ENCODE data around the gene RBL2. TPM values are rescaled to one million over a fixed set of nuclear protein-coding genes. Genes with fewer than 3 reads are reported as not detected.

The RBL2 gene
- total RNA-seq, 1 experiment from 2014 or later = 38.4 TPM

DNA sequence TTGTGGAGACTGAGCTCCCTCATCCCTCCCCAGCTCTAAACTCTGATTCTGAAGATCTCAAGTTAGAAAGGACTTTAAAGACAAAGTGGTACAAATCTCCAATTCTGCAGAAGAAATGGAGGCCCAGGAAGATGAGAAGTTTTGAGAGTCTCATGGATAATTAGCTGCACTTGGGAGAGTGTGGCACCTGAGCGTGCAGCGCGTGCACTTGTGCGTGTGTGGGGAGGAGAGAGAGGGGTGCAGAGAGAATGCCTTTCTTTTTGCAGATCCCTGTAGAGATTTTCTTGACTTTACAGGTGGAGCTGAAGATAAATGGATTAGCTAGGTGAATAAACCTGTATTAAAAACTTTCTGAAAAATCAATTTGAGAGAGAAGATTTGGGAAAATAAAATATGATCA lies 83.6 kb downstream of the RBL2 start (continued):
- no peak for TF ChIP-seq HMGA2 (CRISPR knock-in tag; IDR thresholded peaks at IDR 0.05)

DNA sequence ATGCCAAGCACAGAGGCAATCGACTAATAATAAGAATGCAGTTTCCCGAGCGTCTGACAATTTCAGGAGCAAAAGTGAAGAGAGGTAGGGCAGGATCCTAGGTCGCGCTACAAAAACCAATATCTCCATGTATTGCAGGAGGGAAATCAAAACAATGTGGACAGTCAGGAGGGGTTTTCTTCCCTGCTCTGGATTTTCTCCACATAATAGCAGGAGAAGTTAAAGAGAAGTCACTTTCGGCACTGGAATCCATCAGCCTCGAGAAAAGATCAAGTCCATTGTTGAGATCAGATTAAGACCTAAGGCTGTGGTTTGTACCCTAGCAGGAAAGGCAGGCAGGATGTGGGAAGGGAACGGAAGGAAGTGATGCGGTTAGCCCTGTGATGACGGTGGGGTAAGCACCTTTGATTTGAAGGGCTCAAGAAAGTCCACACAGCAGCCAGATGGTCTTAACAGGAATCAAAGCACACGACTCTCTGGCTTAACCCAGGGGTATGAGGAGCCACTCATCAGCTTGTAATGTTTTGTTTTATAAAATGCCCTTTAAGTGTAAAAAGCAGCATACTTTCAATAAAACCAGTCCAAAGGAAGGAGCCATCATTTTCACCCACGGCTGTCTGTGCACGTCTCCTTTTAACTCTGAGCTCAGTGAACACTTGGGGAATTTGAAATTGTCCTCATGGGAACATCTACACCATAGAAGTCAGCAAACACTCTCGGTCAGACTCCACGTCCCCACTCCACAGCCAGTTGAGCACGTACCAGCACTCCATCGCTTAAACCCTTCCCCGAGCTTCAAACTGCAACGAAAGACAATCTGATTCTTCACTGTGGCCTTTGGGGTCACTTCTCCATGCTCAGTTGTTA lies 84.5 kb downstream of the RBL2 start:
- Mint-ChIP-seq H3K27me3 (ENCODE audit: low read depth) (no peaks in the 10 kb centered on the region), H3K9me3 (peaks cover 14% of the 10 kb centered on the region), H3K27ac (no peak overlapping the region), H3K36me3 (peaks cover 7% of the 10 kb centered on the region), H3K4me3 (no peak overlapping the region), H3K4me1 (no peaks in the 10 kb centered on the region)
- ChIA-PET CTCF (no interaction called here), POLR2A (no interaction called here)
- TF ChIP-seq, protein P1, sequence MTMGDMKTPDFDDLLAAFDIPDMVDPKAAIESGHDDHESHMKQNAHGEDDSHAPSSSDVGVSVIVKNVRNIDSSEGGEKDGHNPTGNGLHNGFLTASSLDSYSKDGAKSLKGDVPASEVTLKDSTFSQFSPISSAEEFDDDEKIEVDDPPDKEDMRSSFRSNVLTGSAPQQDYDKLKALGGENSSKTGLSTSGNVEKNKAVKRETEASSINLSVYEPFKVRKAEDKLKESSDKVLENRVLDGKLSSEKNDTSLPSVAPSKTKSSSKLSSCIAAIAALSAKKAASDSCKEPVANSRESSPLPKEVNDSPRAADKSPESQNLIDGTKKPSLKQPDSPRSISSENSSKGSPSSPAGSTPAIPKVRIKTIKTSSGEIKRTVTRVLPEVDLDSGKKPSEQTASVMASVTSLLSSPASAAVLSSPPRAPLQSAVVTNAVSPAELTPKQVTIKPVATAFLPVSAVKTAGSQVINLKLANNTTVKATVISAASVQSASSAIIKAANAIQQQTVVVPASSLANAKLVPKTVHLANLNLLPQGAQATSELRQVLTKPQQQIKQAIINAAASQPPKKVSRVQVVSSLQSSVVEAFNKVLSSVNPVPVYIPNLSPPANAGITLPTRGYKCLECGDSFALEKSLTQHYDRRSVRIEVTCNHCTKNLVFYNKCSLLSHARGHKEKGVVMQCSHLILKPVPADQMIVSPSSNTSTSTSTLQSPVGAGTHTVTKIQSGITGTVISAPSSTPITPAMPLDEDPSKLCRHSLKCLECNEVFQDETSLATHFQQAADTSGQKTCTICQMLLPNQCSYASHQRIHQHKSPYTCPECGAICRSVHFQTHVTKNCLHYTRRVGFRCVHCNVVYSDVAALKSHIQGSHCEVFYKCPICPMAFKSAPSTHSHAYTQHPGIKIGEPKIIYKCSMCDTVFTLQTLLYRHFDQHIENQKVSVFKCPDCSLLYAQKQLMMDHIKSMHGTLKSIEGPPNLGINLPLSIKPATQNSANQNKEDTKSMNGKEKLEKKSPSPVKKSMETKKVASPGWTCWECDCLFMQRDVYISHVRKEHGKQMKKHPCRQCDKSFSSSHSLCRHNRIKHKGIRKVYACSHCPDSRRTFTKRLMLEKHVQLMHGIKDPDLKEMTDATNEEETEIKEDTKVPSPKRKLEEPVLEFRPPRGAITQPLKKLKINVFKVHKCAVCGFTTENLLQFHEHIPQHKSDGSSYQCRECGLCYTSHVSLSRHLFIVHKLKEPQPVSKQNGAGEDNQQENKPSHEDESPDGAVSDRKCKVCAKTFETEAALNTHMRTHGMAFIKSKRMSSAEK (CRISPR knock-in tag; IDR thresholded peaks at IDR 0.05; ENCODE audit: borderline replicate concordance) = no peak
- no peak for TF ChIP-seq ZNF138 (CRISPR knock-in tag; conservative IDR thresholded peaks at IDR 0.05)
- ATAC-seq (no peak), DNase-seq (ENCODE audit: low spot score) (no peak)

DNA sequence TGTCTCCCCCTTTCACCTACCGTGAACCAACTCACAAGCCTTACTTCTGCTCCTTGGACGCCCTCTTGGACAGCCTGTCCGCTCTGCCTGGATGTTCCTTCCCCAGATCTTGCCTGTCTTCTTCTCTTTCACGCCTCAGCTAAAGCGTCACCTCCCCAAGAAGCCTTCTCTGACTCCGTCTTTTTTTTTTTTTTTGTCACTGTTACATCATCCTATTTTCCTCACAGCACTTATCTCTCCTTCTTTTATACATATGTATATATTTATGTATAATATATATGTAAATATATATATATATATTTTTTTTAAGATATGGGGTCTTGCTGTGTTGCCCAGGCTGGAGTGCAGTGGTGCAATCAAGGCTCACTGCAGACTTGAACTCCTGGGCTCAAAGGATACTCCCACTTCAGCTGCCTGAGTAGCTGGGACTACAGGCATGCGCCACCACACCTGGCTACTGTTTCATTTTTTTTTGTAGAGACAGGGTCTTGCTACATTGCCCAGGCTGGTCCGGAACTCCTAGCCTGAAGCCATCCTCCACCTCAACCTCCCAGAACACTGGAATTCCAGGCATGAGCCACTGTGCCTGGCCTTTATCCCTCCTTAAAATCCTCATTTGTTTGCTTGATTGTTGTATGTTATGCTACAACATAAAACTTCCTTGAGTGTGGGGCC lies 85.3 kb downstream of the RBL2 start:
- Mint-ChIP-seq H3K9me3 (peaks cover 7% of the 10 kb centered on the region; the same call in 1 of the 2 replicates), H3K36me3 (no peaks in the 10 kb centered on the region), H3K4me3 (no peak overlapping the region), H3K27ac (no peak overlapping the region), H3K4me1 (no peaks in the 10 kb centered on the region), H3K27me3 (ENCODE audit: low read depth) (no peaks in the 10 kb centered on the region)
- DNase-seq (ENCODE audit: low spot score) (no peak), ATAC-seq (no peak)
- ChIA-PET POLR2A (no interaction called here), CTCF (no interaction called here)
- no peak for TF ChIP-seq ZNF138 (CRISPR knock-in tag; conservative IDR thresholded peaks at IDR 0.05)
- no peak for TF ChIP-seq MYBL2 (CRISPR knock-in tag; IDR thresholded peaks at IDR 0.05)
- no peak for TF ChIP-seq ZNF281 (CRISPR knock-in tag; IDR thresholded peaks at IDR 0.05)
- TF ChIP-seq ZNF263 (CRISPR knock-in tag; IDR thresholded peaks at IDR 0.05; ENCODE audit: low read depth) = no peak
- peak; percentile 81 for TF ChIP-seq ZNF121 (CRISPR knock-in tag; IDR thresholded peaks at IDR 0.05)

DNA sequence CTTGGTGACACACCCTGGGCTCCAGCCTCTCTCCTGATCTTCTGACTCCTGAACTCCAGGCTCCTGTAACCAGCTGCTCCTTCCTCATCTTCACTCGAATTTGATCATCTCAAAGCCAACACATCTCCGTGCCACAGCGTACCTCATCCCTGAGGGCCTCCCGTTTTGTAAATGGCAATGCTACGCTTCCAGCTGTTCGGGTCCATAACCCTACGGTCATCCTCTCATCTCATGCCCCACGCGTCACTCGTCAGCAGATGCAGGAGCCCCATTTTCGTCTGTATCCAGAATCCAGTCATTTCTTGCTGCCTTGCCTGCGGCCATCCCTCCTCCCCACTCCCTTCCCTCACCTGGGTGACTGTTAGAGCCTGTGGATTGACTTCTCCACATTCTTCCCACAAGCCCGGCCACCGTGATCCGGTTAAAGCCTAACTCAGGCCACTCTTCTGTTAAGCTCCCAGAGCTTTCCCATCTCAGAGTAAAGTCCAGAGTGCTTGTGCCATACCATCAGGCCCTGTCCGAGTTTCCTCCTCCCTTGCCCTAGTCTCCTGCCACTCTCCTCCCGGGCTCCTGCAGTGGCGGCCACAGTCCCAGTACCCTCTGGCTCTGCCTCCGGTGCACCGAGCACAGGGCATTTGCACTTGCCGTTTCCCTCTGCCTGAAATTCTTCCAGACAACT lies 89.0 kb downstream of the RBL2 start:
- ATAC-seq (no peak), DNase-seq (ENCODE audit: low spot score) (no peak)
- Mint-ChIP-seq H3K27me3 (ENCODE audit: low read depth) (no peaks in the 10 kb centered on the region), H3K9me3 (peaks cover 4% of the 10 kb centered on the region; the same call in 1 of the 2 replicates), H3K4me3 (no peak overlapping the region), H3K27ac (no peak overlapping the region), H3K4me1 (no peaks in the 10 kb centered on the region), H3K36me3 (no peaks in the 10 kb centered on the region)
- CTCF ChIA-PET = no interaction called here
- POLR2A ChIA-PET = no interaction called here
- TF ChIP-seq ZNF317 (CRISPR knock-in tag; IDR thresholded peaks at IDR 0.05; ENCODE audit: borderline replicate concordance, low read depth) (no peak), RORB (CRISPR knock-in tag; IDR thresholded peaks at IDR 0.05) (no peak), ZNF121 (CRISPR knock-in tag; IDR thresholded peaks at IDR 0.05) (no peak), KAT7 (CRISPR knock-in tag; IDR thresholded peaks at IDR 0.05; ENCODE audit: borderline replicate concordance) (no peak), ETV6 (CRISPR knock-in tag; IDR thresholded peaks at IDR 0.05) (no peak), ZNF219 (CRISPR knock-in tag; IDR thresholded peaks at IDR 0.05; ENCODE audit: borderline replicate concordance) (no peak)
- TF ChIP-seq, protein P2, sequence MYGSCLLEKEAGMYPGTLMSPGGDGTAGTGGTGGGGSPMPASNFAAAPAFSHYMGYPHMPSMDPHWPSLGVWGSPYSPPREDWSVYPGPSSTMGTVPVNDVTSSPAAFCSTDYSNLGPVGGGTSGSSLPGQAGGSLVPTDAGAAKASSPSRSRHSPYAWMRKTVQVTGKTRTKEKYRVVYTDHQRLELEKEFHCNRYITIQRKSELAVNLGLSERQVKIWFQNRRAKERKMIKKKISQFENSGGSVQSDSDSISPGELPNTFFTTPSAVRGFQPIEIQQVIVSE (CRISPR knock-in tag; IDR thresholded peaks at IDR 0.05; ENCODE audit: borderline replicate concordance) = no peak
- TF ChIP-seq, protein P1 (CRISPR knock-in tag; IDR thresholded peaks at IDR 0.05; ENCODE audit: borderline replicate concordance) = no peak
